KMS-11 (cell line): ENCODE results near the gene TOR4A.

ENCODE experiments used
- H2AFZ ChIP-seq: fragments of 200-600 bp; sonication (generic); 2 replicates; pipeline ENCODE4 v1.6.1; 2016; ENCODE audit warnings: antibody characterized with exemption, mixed run types, low read depth
- H3K27ac ChIP-seq: fragments of 200-600 bp; sonication (generic); 2 replicates; pipeline ENCODE4 v1.6.1; 2016; ENCODE audit warnings: mild to moderate bottlenecking, mixed run types
- H3K27me3 ChIP-seq: fragments of 200-600 bp; sonication (generic); 2 replicates; pipeline ENCODE4 v1.6.1; 2017; ENCODE audit warnings: mild to moderate bottlenecking, low read depth, mixed run types, moderate library complexity; ENCODE audit not compliant: insufficient read depth
- H3K36me3 ChIP-seq: fragments of 200-600 bp; sonication (generic); 2 replicates; pipeline ENCODE4 v1.6.1; 2017; ENCODE audit warnings: mild to moderate bottlenecking, mixed run types; ENCODE audit not compliant: insufficient read depth
- H3K4me1 ChIP-seq: fragments of 200-600 bp; sonication (generic); 2 replicates; pipeline ENCODE4 v1.6.1; 2016; ENCODE audit warnings: mild to moderate bottlenecking, low read depth, mixed run types; ENCODE audit not compliant: poor library complexity, severe bottlenecking
- H3K4me2 ChIP-seq: fragments of 200-600 bp; sonication (generic); 2 replicates; pipeline ENCODE4 v1.7.0; 2016; ENCODE audit warnings: mild to moderate bottlenecking, mixed run types
- H3K4me3 ChIP-seq: fragments of 200-600 bp; sonication (generic); IDR thresholded peaks from 2 replicates; pipeline ENCODE4 v1.6.1; 2017; ENCODE audit warnings: low read depth, low read length, mixed read lengths; ENCODE audit not compliant: insufficient read depth
- H3K79me2 ChIP-seq: fragments of 200-600 bp; sonication (generic); 2 replicates; pipeline ENCODE4 v1.6.1; 2016; ENCODE audit warnings: low read depth, mixed run types; ENCODE audit not compliant: insufficient read depth
- H3K9ac ChIP-seq: fragments of 200-600 bp; sonication (generic); 2 replicates; pipeline ENCODE4 v1.6.1; 2016; ENCODE audit warnings: mild to moderate bottlenecking, mixed run types
- H4K20me1 ChIP-seq: fragments of 200-600 bp; sonication (generic); 2 replicates; pipeline ENCODE4 v1.6.1; 2016; ENCODE audit warnings: mild to moderate bottlenecking, mixed run types; ENCODE audit not compliant: insufficient read depth
- TF ChIP-seq, protein P1 (sequence below): fragments of 200-600 bp; sonication (generic); conservative IDR thresholded peaks from 2 replicates; pipeline ENCODE4 v1.6.1; 2017; ENCODE audit warnings: low read depth, mild to moderate bottlenecking, antibody characterized with exemption, low read length, moderate library complexity, mixed read lengths

The TOR4A gene

DNA sequence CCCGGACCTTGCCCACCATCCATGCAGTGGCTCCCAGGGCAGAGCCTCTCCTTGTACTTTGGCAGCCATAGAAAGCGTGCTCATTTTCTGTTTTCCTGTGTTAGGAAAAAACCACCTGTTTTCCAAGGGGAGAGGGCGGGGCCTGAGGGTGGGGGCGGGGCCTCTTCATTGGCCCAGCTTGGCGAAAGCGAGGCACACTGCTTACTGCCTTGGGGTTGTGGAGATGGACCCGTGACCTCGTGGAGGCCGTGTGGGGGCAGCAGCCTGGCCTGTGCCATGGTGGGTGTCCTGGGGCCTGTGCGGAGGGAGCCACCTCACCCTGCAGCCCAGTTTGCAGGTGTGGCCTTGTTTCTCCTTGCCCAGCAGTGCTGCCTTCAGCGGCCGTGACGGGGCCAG, 4.4 kb upstream of the TOR4A start:
- TF ChIP-seq, protein P1, sequence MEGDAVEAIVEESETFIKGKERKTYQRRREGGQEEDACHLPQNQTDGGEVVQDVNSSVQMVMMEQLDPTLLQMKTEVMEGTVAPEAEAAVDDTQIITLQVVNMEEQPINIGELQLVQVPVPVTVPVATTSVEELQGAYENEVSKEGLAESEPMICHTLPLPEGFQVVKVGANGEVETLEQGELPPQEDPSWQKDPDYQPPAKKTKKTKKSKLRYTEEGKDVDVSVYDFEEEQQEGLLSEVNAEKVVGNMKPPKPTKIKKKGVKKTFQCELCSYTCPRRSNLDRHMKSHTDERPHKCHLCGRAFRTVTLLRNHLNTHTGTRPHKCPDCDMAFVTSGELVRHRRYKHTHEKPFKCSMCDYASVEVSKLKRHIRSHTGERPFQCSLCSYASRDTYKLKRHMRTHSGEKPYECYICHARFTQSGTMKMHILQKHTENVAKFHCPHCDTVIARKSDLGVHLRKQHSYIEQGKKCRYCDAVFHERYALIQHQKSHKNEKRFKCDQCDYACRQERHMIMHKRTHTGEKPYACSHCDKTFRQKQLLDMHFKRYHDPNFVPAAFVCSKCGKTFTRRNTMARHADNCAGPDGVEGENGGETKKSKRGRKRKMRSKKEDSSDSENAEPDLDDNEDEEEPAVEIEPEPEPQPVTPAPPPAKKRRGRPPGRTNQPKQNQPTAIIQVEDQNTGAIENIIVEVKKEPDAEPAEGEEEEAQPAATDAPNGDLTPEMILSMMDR: no peak
- H3K9ac ChIP-seq: no peak overlapping the region
- no peak overlapping the region for H3K27ac ChIP-seq

DNA sequence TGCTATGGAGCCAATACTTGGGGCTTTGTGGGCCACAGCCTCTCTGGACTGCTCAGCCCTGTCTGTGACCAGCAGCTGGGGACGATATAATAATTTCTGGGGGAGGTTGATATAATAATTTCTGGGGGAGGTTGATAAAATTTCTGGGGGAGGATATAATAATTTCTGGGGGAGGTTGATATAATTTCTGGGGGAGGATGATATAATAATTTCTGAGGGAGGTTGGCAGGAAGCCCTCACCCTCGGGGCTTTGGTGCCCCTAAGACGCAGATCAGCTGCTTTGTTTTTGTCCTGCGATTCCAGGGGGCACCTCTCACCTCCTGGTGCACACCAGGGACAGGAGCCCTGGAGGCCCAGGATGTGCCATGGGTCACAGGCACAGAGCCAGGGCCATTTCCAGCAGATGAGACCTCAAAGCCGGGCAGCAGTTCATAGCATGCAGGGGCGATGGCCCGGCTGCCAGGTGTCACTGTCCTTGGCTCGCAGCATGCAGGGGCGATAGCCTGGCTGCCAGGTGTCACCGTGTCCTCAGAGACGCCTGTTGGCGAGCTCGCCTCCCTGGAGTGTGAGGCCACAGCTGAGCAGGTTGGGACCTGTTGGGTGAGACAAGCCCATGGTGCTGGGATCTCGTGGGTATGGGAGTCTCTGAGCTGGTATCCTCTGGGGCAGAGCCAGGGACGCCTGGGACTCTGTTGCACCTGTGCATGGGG, 3.8 kb upstream of the TOR4A start:
- no peak overlapping the region for H3K4me3 ChIP-seq
- H3K4me1 ChIP-seq: peaks cover 26% of the 10 kb centered on the region
- TF ChIP-seq, protein P1: no peak
- H4K20me1 ChIP-seq: no peaks in the 10 kb centered on the region
- H3K27me3 ChIP-seq: no peaks in the 10 kb centered on the region
- no peak overlapping the region for H3K27ac ChIP-seq
- H2AFZ ChIP-seq: no peak overlapping the region
- H3K79me2 ChIP-seq: no peaks in the 10 kb centered on the region
- no peak overlapping the region for H3K9ac ChIP-seq
- no peaks in the 10 kb centered on the region for H3K36me3 ChIP-seq
- no peak overlapping the region for H3K4me2 ChIP-seq

More for the DNA sequence above, 4.4 kb upstream of the TOR4A start:
- no peak overlapping the region for H3K4me2 ChIP-seq
- no peak overlapping the region for H2AFZ ChIP-seq
- no peaks in the 10 kb centered on the region for H4K20me1 ChIP-seq
- no peak overlapping the region for H3K4me3 ChIP-seq
- H3K79me2 ChIP-seq: no peaks in the 10 kb centered on the region
- H3K36me3 ChIP-seq: no peaks in the 10 kb centered on the region
- H3K4me1 ChIP-seq: peaks cover 26% of the 10 kb centered on the region
- H3K27me3 ChIP-seq: no peaks in the 10 kb centered on the region

DNA sequence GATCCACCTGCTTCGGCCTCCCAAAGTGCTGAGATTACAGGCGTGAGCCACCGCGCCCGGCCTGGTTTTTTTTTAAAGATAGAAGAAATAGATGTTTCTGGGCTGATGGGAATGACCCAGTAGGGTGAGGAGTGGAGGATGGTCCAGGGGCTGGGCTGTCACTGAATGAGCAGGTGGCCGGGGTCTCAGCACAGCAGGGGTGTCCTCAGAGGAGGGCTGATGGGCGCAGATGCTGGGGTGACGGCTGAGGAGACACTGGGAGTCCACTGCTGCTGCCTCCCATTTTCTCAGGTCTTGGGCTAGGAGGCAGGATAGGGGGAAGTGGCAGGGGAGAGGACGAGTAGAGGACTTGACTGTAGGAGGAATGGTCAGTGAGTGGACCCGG, 2.3 kb upstream of the TOR4A start:
- H4K20me1 ChIP-seq: no peaks in the 10 kb centered on the region
- no peak overlapping the region for H3K27ac ChIP-seq
- no peak overlapping the region for H3K4me3 ChIP-seq
- H2AFZ ChIP-seq: no peak overlapping the region
- no peaks in the 10 kb centered on the region for H3K36me3 ChIP-seq
- H3K9ac ChIP-seq: no peak overlapping the region
- TF ChIP-seq, protein P1: no peak
- H3K79me2 ChIP-seq: no peaks in the 10 kb centered on the region
- H3K4me2 ChIP-seq: no peak overlapping the region
- no peaks in the 10 kb centered on the region for H3K27me3 ChIP-seq
- peaks cover 20% of the 10 kb centered on the region for H3K4me1 ChIP-seq

DNA sequence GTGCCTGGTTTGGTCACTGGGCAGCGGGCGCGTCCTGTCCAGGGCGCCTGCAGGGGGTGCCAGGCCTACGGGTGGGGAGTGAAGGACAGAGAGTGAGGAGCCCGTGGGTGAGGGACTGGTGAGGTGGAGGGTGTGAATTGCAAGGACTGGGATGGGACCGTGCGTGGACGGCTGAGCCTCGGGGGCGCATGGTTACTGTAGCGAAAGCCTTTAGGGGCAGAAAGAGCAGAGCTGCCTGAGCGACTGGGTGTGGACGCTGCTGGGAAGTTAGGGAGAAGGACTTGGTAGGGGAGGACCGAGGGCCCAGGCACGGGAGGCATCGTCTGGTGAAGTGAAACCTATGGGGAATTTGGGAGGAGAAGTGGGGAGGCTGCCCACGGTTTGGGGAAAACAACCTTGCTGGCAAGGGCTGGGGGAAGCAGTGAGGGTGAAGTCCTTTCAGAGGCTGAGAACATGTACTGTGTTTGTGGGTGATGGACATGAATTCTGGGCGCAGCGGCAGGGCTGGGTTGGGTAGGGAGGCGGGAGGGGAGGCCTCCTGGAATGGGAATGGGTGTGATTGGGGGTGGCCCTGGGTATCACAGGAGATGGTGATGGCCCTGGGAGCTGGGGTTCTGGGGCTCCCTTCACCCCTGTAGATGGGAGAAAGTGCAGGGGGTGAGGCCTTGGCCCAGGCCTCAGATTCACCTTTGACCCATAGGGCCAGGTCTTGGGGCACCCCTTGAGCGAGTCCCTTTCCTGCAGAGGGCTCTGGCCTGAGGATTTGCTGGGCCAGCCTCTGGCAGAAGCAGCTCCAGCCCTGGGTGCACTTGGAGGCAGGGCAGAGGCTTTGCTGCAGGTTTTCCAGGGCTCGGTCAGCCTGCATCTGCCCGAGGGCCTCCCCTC, 1.7 kb upstream of the TOR4A start:
- H3K27ac ChIP-seq: no peak overlapping the region
- TF ChIP-seq, protein P1: no peak
- H3K27me3 ChIP-seq: no peaks in the 10 kb centered on the region
- H3K36me3 ChIP-seq: no peaks in the 10 kb centered on the region
- H2AFZ ChIP-seq: no peak overlapping the region
- H3K4me1 ChIP-seq: peaks cover 14% of the 10 kb centered on the region
- H4K20me1 ChIP-seq: no peaks in the 10 kb centered on the region
- H3K4me2 ChIP-seq: no peak overlapping the region
- H3K79me2 ChIP-seq: no peaks in the 10 kb centered on the region
- H3K4me3 ChIP-seq: no peak overlapping the region
- H3K9ac ChIP-seq: no peak overlapping the region
